Skin of body (tissue), 2 donors: ENCODE data around the gene NAA11. TPM values are rescaled to one million over a fixed set of nuclear protein-coding genes. Genes with fewer than 3 reads are reported as not detected.
"Not testable (repeated sequence)": the region's sequence is repeated elsewhere in the genome, so short reads cannot be mapped to it uniquely, and the experiment has no call there.

Experiments
- DNase-seq: peaks from one replicate; lab custom pipeline; 2025; lab: John Stamatoyannopoulos, UW
- total RNA-seq: library from RNA; depleted of rRNA; stranded (reverse); fragments of >200 nt; gene quantifications from one replicate; pipeline ENCODE4 v1.2.3, GENCODE V29; 2014

Gene NAA11
- total RNA-seq, 1 donor from 2014 or later, result not detected

GRCh38 chr4:79308971-79309370 is 16.9 kb downstream of the NAA11 start:
- DNase-seq, result no peak

DNA sequence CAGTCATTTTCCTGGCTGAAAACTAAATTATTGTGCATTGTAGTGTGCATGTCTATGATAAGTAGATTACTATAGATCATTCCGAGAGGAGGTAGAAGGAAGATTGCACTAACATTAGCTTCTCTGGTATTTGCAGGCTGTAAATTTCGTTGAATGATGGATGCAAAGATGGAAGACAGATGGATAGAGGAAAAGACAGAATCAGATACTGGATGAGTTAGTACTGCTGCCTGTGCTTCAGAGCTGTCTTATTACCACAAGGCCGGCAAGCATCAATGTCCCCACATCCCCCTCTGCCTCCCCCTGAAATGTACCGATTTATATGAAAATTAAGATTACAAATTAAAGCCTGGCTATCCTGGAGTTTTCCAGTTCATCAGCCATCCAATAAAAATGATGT is 17.7 kb downstream of the NAA11 start:
- no peak for DNase-seq

GRCh38 chr4:79306795-79307194 is 19.1 kb downstream of the NAA11 start:
- no peak for DNase-seq

- no peak for DNase-seq
Measured at GRCh38 chr4:79300280-79300679, 25.6 kb downstream of the NAA11 start.

- no peak for DNase-seq
Measured at GRCh38 chr4:79298484-79298883, 27.4 kb downstream of the NAA11 start.

- no peak for DNase-seq
Measured at GRCh38 chr4:79298027-79298426, 27.8 kb downstream of the NAA11 start.

GRCh38 chr4:79297479-79297878 is 28.4 kb downstream of the NAA11 start:
- no peak for DNase-seq

- no peak for DNase-seq
Measured at GRCh38 chr4:79296768-79297428, 29.0 kb downstream of the NAA11 start.

DNA sequence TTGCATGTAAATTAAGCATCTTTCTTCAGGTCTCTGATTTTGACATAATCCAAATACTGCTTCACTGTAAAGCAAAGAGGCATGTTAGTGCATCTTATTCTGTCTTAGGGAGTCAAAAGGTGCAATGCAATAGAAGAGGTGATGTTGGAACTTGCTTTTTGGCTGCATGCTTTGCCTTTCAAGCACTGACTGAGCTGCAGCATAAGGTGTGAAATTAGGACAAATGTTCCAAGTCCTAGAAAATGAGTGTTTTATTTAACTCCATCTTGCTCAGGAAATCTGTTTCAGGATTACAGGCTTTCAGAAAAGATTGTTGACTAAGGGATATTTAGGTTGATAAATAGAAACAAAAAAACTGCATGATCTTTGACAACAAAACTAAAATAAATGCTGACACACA is 30.8 kb downstream of the NAA11 start:
- no peak for DNase-seq

DNA sequence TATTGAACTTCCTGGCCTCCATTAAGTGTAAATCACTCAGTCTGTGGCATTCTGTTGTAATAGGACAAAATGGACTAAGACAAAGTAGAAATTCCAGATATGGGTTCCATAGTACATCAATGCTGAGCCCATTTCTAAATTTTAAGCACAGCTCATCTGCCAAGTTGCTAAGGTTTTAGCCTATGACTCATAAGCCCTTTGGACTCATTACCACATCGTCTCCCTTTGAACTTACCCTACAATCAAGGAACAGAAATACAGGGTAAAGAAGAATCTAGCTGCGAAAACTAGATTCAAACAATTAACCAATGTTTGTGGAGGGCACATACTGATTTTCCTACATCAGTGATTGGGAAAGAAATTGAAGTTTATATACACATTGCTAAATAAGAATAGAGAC is 31.8 kb downstream of the NAA11 start:
- no peak for DNase-seq

GRCh38 chr4:79292008-79292407 is 33.9 kb downstream of the NAA11 start:
- no peak for DNase-seq

GRCh38 chr4:79290376-79290775 is 35.5 kb downstream of the NAA11 start:
- no peak for DNase-seq

- no peak for DNase-seq
Measured at GRCh38 chr4:79288185-79288584, 37.7 kb downstream of the NAA11 start.

DNA sequence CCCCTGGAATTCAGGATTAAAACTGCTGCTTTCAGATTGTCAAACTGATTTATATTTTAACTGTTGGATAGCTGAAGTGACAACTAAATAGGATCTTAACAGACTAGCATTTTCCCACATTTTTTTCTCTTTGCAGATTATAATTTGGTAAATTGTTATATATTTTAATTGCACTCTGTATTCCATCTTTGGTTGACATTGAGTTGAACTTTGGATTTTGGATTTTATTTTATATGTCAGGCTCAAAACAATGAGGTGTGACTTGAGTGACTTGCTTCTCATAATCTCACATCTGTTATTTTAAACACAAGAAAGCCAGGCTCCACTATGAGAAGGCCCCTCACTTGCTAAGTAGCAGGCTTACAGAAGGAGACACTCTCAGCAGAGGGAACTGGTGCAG is 38.1 kb downstream of the NAA11 start:
- DNase-seq, result no peak

DNA sequence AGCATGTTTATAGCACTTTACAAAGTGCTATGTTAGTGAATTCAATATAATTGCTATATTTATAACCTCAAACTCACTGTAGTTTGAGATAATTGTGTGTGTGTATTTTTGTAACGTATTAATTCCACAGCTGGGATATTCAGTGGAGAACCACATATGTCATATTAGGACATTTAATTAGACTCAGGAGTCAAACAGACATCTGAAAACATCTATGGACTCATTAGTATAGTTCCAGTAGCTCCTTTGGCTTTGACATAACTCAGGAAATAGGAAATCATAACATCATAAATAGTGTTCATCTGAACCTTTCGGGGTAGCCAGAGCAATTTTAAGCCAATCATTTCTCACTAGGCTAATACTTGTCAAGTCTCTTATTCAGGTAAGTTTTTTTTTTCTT is 38.8 kb downstream of the NAA11 start:
- DNase-seq, result no peak

DNA sequence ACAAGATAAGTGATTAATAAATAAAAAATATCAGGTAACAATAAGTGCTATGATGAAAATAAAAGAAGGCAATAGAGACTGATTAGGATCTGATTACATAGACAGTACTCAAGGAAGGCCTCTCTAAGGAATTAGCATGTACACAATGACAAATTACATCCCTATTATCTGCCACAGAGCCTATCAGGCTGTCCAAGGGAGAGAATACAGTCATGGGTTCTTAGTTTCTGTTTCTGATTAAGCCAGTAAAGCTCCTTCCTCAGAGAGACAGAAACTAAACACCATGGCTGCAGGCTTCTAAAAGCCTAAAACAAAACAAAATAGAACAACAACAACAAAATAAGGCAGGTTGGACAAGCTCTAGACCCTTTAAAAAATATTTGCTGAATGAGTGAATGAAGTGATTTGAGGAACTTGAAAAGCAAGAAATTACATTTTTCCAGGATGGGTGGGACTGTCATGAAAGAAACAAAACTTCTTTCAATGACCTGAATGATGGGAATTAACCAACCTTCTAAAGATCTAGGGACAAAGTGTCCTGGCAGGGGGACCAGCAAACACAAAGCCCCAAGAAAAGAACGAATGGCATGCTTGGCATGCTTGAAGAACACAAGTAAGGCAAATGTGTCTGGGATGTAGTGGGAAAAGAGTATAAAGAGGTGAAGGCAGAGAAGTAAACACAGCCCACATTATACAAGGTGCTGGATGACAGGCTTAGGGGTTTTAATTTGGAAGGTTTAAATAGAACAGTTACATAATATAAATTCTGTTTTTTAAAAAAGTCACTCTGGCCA is 44.1 kb downstream of the NAA11 start:
- DNase-seq, result no peak

DNA sequence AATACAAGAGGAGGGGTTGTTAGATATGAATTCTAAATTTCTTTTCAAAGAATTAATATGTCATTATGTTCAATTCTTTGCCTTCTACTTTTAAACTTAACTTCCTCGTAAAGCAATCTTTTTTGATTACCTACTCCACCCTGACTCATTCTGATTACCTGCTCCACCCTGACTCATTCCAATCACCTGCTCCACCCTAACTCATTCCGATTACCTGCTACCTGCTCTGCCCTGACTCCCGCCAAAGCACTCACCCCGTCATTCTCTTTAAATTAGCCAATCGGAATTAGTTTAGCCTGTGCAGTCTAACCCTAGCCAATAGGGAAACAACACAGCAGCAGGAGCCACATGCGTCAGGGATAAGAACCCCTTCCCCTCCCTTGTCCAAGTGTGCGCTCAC is 48.4 kb downstream of the NAA11 start:
- not testable (repeated sequence) for DNase-seq

GRCh38 chr4:79273915-79274314 is 51.9 kb downstream of the NAA11 start:
- DNase-seq, result peak; percentile 83

- DNase-seq, result no peak
Measured at GRCh38 chr4:79272761-79273160, 53.1 kb downstream of the NAA11 start.

DNA sequence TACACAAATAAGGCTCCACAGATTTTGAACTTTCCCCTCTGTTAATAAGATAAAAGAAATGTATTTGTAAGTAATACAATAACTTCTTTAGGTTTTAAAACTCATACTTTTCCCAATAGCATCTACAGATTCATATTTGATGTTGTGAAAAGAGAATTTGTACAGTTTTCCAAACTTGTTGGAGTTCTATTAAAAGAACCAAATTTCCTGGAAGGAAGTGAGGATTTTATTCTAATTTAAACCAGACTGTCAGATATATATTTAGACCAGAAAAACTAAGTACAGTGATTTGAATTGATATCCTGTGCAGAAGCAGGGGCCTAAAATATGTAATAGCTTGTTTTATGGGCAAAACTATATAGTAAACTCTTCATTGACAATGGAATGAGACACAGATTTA is 53.7 kb downstream of the NAA11 start:
- DNase-seq, result peak; percentile 28

- no peak for DNase-seq
Measured at GRCh38 chr4:79267671-79268070, 58.2 kb downstream of the NAA11 start.
